Esophagus muscularis mucosa (tissue), 4 donors: Measurements from ENCODE around the gene MFN2. TPM values are rescaled to one million over a fixed set of nuclear protein-coding genes. Genes with fewer than 3 reads are reported as not detected.
"Not testable (repeated sequence)": the region's sequence is repeated elsewhere in the genome, so short reads cannot be mapped to it uniquely, and the experiment has no call there.

ENCODE experiments used
- DNase-seq: peaks from one replicate; pipeline ENCODE4 v3.0.0-alpha.2; 2017; ENCODE audit errors: extremely low spot score
- H3K27ac ChIP-seq, 4 donors: fragments of 200-600 bp; sonication (generic); replicated peaks in 1 of 4; 1 replicate in 3 of 4; 2 replicates in 1 of 4; pipeline ENCODE4 v1.5.1; 2016 to 2019; ENCODE audit warnings: mild to moderate bottlenecking in 1 of 4
- H3K27me3 ChIP-seq, 4 donors: fragments of 200-600 bp; sonication (generic); one replicate each; pipeline versions ENCODE4 v1.5.1 to v1.6.0; 2016 to 2019
- H3K36me3 ChIP-seq, 4 donors: fragments of 200-600 bp; sonication (generic); one replicate each; pipeline ENCODE4 v1.5.1; 2016 to 2019
- H3K4me1 ChIP-seq, 4 donors: fragments of 200-600 bp; sonication (generic); one replicate each; pipeline ENCODE4 v1.5.1; 2016 to 2019
- H3K4me3 ChIP-seq, 4 donors: fragments of 200-600 bp; sonication (generic); 1 replicate in 2 of 4; 2 replicates in 2 of 4; pipeline ENCODE4 v1.5.1; 2016 to 2019; ENCODE audit warnings: mild to moderate bottlenecking in 4 of 4, moderate library complexity in 1 of 4
- H3K9me3 ChIP-seq, 4 donors: fragments of 200-600 bp; sonication (generic); 1 replicate in 3 of 4; 2 replicates in 1 of 4; pipeline ENCODE4 v1.5.1; 2016 to 2019
- CTCF ChIP-seq, 3 experiments: fragments of 200-600 bp in 2 of 3; fragments of 450-650 bp in 1 of 3; sonication (generic) in 2 of 3; IDR thresholded peaks; one replicate each; pipeline ENCODE4 v1.5.1; 2017 to 2019; ENCODE audit warnings: antibody characterized with exemption in 3 of 3, mild to moderate bottlenecking in 2 of 3, moderate library complexity in 1 of 3
- EP300 ChIP-seq: sonication (generic); formaldehyde crosslinking; IDR thresholded peaks from one replicate; pipeline ENCODE4 v1.6.1; 2017; ENCODE audit warnings: antibody characterized with exemption
- POLR2A ChIP-seq: fragments of 450-650 bp; IDR thresholded peaks from one replicate; pipeline ENCODE4 v1.6.1; 2017; ENCODE audit warnings: antibody characterized with exemption, moderate library complexity, mild to moderate bottlenecking, low read depth
- POLR2AphosphoS5 ChIP-seq, 2 donors: sonication (generic); formaldehyde crosslinking; IDR thresholded peaks; one replicate each; pipeline ENCODE4 v1.6.1; 2017; ENCODE audit warnings: antibody characterized with exemption in 2 of 2
- WGBS: methylation state at CpG from one replicate; pipeline ENCODE4 v1.1.5; 2018; 5-methylcytosine and 5-hydroxymethylcytosine counted together
- intact Hi-C: fragments of 100-400 bp; cut with DNase I; formaldehyde crosslinking; loops from one replicate; pipeline ENCODE4 v1.15.1; 2023
- total RNA-seq, 4 donors: library from RNA; depleted of rRNA; stranded (reverse); fragments of >200 nt; gene quantifications; one replicate each; pipeline versions ENCODE4 v1.1.0 to v1.2.1, GENCODE V29; 2016

Gene MFN2
- total RNA-seq, 4 donors from 2014 or later: 166 to 242 (median 191) TPM

DNA sequence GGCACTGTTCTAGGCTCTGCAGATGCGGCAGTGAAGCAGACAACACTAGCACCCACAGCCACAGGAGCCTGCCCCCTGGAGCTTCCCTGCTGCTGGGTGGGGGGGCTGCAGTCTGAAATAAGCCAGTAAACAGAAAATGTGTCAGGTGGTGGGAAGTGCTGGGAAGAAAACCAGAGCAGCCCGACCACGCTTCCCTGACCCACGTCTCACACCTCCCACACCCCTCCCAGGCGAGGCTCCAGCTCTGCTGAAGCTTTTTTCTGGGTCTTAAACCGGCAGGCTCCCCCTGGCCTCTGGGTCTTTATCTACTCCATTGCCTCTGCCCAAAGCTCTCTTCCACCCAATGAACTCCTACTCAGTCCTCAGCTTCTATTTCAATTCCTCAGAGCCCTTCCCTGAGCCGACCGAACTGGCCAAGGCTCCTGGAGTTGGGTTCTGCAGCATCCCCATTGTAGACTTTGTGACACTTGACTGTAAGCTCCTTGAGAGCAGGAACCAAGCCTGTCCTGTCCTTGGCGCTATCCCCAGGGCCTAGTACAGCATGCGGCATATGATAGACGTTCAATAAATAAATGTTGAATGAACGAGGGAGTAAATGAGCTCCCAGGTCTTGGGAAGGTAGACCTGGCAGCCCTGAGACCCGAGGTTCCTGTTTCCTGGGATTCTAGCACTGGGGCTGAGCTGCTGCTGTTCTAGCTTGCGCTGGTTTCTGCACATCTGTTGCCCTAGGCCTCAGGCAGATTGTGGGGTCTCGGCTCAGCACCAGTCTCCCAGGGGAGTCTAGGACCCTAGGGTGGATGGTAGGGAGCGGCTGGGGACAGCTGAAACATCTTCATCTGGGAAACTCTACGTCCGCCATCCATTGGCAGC lies 57.5 kb downstream of the MFN2 start:
- Histone ChIP-seq H3K27ac (no peak overlapping the region), H3K4me1 (peaks cover 0 to 4% (median 0%) of the 10 kb centered on the region in 4 donors), H3K36me3 (no peaks in the 10 kb centered on the region), H3K4me3 (no peak overlapping the region), H3K27me3 (peaks cover 0 to 18% (median 0%) of the 10 kb centered on the region in 4 donors), H3K9me3 (no peaks in the 10 kb centered on the region)
- DNase-seq: no peak
- TF ChIP-seq POLR2AphosphoS5 (IDR thresholded peaks at IDR 0.05) (no peak), CTCF (IDR thresholded peaks at IDR 0.05) (no peak), EP300 (no peak), POLR2A (no peak)
- 78% methylated on average over 17 of the region's 18 CpGs for WGBS
- intact Hi-C loops: no loop called here

GRCh38 chr1:12038356-12039163 lies 58.3 kb downstream of the MFN2 start:
- Histone ChIP-seq H3K4me3 (no peak overlapping the region), H3K4me1 (peaks cover 0 to 4% (median 0%) of the 10 kb centered on the region in 4 donors), H3K27me3 (peaks cover 0 to 18% (median 0%) of the 10 kb centered on the region in 4 donors), H3K27ac (no peak overlapping the region), H3K9me3 (no peaks in the 10 kb centered on the region), H3K36me3 (no peaks in the 10 kb centered on the region)
- intact Hi-C loops: no loop called here
- TF ChIP-seq CTCF (IDR thresholded peaks at IDR 0.05) (no peak), POLR2AphosphoS5 (IDR thresholded peaks at IDR 0.05) (no peak), POLR2A (no peak), EP300 (no peak)
- DNase-seq: no peak
- 62% methylated on average over 9 of the region's 17 CpGs for WGBS

DNA sequence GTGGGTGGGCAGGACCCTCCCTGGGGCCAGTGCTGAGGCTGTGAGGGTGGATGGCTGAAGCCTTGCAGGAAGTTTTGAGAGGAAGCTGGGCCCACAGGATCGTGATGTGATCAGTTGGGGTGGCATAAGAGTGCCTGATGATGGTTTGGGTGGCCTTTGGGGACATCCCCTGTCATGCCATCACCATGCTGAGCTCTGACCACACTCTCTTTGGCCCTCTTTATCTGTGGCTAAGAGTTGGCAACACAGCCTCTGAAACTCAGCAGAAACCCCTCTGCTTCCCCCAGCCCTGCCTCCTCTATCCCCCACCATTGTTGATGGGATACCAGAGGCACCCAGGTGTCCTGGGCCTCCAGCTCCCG lies 58.9 kb downstream of the MFN2 start:
- no peaks in the 10 kb centered on the region for H3K36me3 ChIP-seq
- peaks cover 0 to 18% (median 0%) of the 10 kb centered on the region in 4 donors for H3K27me3 ChIP-seq
- TF ChIP-seq CTCF (IDR thresholded peaks at IDR 0.05): no peak
- no peak for TF ChIP-seq POLR2A
- no peak for TF ChIP-seq POLR2AphosphoS5 (IDR thresholded peaks at IDR 0.05)
- no peak for TF ChIP-seq EP300
- H3K4me1 ChIP-seq: peaks cover 0 to 6% (median 0%) of the 10 kb centered on the region in 4 donors
- intact Hi-C loops: no loop called here
- WGBS: no CpG with 5 or more reads among the region's 2 CpGs
- H3K27ac ChIP-seq: no peak overlapping the region
- H3K9me3 ChIP-seq: no peaks in the 10 kb centered on the region
- no peak overlapping the region for H3K4me3 ChIP-seq
- DNase-seq: no peak

DNA sequence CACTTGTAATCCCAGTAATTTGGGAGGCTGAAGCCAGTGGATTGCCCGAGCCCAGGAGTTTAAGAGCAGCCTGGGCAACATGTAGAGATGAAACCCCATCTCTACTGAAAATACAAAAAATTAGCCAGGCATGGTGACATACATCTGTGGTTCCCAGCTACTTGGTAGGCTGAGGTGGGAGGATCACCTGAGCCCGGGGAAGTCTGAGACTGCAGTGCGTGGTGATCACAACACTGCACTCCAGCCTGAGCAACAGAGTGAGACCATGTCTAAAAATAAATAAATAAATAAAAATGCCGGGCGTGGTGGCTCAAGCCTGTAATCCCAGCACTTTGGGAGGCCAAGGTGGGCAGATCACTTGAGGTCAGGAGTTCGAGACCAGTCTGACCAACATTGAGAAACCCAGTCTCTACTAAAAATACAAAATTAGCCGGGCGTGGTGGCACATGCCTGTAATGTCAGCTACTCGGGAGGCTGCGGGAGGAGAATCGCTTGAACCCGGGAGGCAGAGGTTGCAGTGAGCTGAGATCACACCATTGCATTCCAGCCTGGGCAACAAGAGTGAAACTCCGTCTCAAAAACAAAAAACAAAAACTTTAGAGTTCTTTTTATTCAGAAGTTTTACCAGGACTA lies 59.7 kb downstream of the MFN2 start:
- H3K4me1 ChIP-seq, intact Hi-C loops, DNase-seq, H3K9me3 ChIP-seq, H3K4me3 ChIP-seq, H3K27ac ChIP-seq, H3K36me3 ChIP-seq: not testable (repeated sequence)
- H3K27me3 ChIP-seq: peaks cover 0 to 18% (median 0%) of the 10 kb centered on the region in 4 donors
- WGBS: 89% methylated on average over 13 of the region's 13 CpGs
